Cortex of kidney (tissue), 1 donor: ENCODE results near the gene CLSTN2.

ENCODE experiments used
- DNase-seq: peaks from one replicate; lab custom pipeline; 2025; lab: John Stamatoyannopoulos, UW

The CLSTN2 gene

DNA sequence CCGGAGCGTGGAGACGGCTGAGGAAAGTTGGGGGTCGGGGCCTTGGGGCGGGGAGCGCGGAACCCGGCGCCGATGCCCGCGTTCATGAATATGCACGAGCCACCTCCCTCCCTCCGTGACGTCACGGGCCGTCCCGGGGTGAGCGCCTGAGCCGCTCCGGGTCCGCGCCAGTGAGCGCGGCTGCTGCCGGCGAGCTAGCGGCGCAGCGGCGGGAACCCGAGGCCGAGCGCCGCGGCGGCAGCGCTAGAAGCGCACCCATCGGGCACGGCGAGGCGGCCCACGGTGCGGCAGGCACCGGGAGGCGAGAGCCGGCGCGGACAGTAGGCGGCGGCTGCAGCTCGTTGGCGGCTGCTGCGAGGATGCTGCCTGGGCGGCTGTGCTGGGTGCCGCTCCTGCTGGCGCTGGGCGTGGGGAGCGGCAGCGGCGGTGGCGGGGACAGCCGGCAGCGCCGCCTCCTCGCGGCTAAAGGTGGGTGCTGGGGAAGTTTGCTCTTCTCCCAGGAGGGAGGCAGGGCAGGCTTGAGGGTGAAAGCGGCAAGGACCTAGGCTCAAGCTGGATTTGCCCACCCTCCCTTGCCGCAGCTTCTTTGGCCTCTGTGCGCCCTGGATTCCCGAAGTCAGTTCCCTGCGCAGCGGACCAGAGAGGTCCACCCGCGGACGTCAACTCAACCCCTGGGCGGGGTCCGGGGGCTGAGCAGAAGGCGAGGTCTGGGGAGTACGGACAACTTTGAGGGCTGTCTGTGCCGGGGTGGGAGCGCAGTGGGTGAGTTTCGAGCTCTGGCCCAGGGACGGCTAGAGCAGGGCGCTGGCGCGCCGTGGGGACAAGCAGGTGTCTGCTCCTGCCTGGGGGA is at the start of gene CLSTN2:
CLSTN2 (plus strand) TSS at position 170 of the 850 bp plus-strand sequence.
- DNase-seq: no peak

DNA sequence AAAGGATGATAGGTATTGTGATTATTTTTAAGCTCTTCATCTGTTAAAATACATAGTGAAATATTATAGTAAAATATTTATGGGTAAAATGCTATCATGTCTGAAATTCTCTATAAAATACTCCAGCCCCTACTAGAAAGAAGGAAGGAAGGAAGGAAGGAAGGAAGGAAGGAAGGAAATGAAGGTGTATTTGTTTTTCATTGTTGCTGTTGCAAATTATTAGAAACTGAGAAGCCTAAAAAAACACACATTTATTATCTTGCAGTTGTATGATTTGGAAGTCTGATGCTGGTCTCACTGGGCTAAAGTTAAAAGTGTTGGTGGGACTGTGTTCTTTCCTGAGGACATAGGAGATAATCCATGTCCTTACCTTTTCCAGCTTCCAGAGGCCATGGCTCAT is 47.6 kb upstream of the CLSTN2 start:
- DNase-seq: no peak

DNA sequence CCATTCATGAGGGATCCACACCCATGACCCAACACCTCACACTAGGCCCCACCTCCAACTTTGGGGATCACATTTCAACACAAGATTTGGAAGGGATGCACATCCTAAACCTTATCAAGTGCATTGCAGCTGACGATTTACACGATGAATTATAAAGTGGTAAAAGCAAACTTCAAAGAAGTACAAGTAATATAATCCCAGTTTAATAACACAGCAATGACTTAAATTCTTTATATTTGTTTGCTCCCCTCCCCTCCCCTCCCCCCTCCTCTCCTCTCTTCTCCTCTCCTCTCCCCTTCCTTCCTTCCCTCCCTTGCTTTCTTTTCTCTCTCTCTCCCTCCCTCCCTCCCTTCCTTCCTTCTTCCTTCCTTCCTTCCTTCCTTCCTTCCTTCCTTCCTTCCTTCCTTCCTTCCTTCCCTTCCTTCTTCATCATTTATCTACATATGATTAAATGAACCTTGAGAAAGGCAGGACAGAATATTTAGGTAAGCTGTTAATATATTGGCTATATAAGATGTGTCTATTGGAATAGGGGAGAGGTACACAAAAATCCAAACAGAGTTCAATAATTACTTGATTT is 46.3 kb upstream of the CLSTN2 start:
- DNase-seq: no peak

DNA sequence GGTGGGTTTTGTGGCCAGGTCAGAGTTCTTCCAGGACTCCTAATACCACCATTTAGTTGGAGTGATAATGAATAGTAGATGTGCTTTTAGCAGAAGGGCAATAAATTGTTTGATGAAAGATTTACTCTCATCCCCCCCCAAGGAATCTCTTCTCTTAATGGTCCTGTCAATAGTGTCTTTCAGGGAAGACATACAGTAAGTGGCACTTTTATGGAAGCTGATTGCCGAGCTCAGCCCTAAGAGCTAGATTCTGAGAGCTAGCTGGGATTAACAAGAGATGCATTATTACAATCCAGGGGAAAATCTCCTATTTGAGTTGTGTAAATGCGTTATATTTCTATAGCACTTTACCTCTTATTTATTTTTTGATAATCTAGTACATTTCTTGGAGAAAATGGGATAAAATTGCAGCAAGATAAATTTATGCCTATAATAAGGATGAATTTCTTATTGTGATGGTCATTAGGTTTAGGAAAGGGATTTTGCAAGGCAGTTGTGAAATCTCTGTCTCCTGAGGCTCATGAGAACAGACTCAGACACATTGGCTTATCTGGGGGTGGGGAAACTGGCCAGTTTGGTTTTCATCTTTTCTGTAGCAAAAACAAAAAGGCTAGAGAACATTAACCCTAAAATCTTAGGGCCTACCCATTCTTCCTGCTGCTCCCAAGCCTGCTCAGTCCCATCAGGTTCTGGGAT is 41.6 kb upstream of the CLSTN2 start:
- DNase-seq: no peak

- DNase-seq: no peak
These were observed 40.9 kb upstream of the CLSTN2 start for GRCh38 chr3:139893963-139894642.

DNA sequence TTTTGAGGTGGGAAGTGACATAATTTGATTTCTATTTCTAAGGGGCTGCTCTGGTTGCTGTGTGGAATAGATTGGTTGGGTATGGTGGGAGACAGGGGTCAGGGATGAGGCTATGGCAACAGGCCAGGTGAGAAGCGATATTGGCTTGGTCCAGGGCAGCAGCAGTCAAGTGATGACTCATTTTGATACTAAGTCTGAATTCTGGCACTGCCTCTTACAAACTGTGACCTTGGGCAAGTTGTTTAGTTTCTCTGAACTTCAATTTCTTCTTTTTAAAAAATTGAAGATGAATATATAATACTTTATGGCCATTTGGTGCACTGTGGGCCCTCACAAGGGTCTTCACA is 40.4 kb upstream of the CLSTN2 start:
- DNase-seq: no peak

DNA sequence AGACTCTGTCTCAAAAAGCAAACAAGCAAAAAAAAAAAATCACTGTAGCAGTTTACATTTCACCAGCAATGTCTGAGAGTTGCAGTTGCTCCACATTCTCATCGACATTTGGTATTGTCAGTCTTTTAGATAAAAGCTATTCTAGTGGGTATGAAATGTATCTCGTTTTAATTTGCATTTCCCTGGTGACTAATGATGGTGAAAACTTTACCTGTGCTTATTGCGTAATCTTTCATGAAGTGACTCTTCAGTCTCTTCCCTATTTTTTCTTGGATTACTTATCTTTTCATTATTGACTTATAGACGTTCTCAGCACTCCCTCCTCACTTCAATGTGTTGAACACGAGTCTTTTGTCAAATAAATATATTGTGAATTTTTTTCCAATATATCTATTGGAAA is 37.2 kb upstream of the CLSTN2 start:
- no peak for DNase-seq

DNA sequence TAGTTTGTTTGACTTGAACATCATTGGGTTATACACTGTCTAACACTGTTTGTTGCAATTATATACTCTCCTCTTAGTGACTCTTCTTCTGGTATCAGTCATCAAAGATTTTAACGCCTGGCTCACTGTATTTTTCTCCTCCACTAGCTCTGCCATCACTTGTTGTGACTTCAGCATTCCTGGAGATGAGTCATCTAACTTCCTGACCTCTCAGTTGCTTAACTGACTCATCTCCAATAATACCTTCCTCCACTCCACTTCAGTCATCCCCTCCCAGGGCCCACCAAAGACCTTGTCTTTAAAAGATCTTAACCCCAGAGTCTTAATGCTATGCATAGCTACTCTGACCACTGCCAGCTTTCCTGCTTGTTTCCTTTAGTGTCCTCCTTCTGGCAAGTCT is 28.6 kb upstream of the CLSTN2 start:
- no peak for DNase-seq

- no peak for DNase-seq
These were observed 25.2 kb upstream of the CLSTN2 start for GRCh38 chr3:139909811-139910210.

- DNase-seq: no peak
These were observed 18.7 kb upstream of the CLSTN2 start for GRCh38 chr3:139916271-139916670.

DNA sequence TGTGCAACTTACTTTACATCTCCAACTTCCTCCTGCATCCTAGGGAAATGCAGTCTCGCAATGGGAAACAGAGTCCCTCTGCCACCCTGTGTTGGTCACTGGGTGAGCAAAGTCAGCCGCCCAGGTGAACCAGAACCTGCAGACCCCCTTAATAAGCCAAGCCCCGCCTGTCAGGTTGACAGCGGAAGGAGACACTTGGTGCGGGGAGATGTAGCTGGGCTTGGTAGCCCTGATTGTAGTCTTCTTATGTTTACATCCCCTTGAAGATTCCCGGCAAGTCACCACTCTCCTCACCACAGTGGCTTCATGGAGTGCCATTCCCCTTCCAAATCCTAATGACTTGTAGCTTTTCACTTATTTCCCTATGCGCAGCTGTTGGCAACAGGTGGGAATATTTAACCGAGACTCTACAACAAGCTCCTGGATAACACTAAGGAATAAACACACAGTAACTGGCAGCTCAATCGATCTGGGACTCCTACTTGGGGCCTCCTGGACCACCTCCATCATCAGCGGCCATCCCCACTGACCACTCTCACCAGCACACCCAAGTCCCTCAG is 17.7 kb upstream of the CLSTN2 start:
- DNase-seq: no peak

GRCh38 chr3:139928708-139929505 is 6.1 kb upstream of the CLSTN2 start:
- DNase-seq: no peak

GRCh38 chr3:139930211-139930610 is 4.8 kb upstream of the CLSTN2 start:
- no peak for DNase-seq

DNA sequence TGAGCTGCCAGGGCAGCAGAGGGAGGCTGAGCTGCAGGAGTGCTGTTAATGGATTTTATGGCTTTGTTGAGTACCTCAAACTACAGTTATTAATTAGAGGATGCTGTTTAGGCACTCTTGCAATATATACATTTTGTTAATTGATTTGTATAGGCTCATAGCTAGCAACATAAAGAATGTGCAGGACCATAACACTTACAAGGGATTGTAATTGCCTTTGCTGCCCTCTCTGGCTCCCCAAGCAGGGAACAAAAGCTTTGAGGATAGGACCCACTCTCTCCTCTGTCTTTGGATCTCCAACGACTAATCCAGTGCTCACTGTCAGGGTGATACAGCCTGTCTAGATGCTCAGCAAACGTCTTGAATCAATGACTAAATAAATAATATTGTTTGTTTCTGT is 1.2 kb upstream of the CLSTN2 start:
- no peak for DNase-seq

DNA sequence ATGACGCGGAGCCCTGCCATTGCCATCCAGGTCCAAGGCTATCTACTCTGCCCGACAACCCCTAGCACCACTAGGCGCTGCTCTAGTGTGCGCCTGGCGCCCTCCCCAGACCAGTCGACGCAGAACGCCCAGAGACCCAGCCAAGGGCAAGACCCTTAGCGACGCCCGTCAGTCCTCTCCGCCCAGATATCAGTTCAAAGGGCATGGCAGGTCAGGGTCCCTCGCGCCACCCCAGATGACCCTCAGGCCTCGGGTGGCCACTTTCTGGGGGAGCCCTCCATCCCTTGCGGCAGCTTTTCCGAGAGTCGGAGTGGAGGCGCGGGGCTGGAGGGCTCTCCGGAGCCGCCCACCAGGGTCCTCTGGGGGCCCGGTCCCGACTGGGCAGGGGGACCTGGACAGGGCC is 371 bp upstream of the CLSTN2 start:
- DNase-seq: no peak

GRCh38 chr3:139935866-139936817 is 1.2 kb downstream of the CLSTN2 start:
- DNase-seq: no peak

DNA sequence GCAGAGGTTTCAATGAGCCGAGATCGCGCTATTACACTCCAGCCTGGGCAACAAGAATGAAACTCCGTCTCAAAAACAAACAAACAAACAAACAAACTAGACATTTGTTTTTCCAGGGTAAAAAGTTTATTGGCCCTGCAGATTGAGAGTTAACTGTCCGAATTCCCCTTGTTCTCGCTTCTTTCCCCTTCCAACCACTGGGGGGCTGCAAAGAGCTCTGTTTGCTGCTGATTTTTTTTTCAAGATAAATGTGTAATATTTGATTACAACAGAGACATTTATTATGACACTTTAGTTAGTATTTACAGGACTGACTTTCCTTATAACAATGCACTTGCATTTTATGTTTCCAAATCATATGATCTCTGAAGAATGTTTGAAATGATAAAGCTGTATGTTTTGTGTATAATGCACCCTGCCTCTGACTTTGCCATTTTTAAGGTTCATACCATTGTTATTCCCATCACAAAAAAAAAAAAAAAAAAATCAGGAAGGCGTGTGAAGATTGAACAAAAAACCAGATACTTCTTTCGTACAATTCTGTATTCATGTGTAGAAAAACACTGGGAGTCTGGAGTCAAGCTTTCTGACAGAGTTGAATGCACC is 2.8 kb downstream of the CLSTN2 start:
- DNase-seq: no peak

DNA sequence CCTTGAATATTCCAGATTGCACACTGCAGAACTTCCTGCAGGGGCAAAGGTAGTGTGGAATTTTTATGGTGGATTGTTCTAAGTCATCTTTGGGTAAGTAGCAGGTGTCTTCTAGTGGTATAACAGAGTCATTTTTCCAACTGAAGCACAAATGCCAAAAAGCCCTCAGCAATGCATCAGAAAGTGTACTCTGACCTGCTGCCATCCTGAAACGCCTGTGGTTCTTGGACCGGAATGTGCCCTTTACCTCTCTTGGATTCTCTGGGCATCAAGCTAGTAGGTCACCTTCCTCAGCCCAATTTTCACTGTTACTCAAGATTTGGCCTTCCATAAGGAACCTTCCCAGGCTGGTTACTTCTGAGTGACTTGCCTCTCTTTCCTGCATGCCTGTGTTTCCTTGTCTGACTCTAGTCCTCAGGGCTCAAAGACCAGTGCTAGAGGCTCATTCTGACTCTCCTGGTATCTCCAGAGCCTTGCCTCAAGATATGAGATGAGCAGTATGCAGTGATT is 4.8 kb downstream of the CLSTN2 start:
- no peak for DNase-seq

- DNase-seq: no peak
These were observed 5.6 kb downstream of the CLSTN2 start for GRCh38 chr3:139940622-139941021.

GRCh38 chr3:139941580-139941979 is 6.6 kb downstream of the CLSTN2 start:
- DNase-seq: no peak
